Hepatic stellate cell (primary cell): ENCODE data around the gene FBN2.
A peak's percentile ranks its signal among the peaks of the same experiment; 100 is the strongest.
"Not testable (repeated sequence)": the region's sequence is repeated elsewhere in the genome, so short reads cannot be mapped to it uniquely, and the experiment has no call there.

ENCODE experiments used
- DNase-seq: peaks from one replicate; pipeline ENCODE4 v3.0.0; 2011; ENCODE audit warnings: low spot score

Gene FBN2

DNA sequence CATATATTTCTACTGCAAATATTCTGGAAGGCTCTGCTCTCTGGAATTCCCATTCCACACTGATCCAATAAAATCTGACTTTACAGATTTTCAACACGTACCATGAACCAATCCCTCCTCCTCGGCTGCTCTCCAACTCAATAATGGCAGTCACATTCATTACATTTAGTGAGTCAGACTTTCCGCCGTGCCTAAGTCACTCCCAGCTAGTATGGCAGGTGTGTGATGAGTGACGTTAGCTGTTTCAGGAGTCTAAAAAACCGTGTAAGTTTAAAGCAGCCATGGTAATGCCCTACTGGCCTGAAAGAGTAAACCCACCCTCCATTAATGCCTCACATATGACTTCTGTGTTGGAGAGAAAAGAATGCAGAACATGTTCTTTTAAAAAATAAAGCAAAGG, 3.3 kb downstream of the FBN2 start:
- no peak for DNase-seq

DNA sequence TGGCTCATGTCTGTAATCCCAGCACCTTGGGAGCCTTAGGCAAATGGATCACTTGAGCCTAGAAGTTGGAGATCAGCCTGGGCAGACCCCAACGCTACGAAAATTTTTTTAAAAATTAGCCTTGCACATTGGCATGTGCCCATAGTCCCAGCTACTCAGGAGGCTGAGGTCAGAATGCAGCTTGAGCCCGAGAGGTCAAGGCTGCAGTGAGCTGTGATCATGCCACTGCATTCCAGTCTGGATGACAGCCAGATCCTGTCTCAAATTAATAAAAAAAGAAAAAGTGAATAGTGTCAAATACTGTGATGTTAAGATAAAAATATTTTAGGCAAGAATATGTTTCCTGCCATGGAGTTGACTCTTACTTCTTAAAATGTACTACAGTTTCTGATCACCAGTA, 5.3 kb downstream of the FBN2 start:
- no peak for DNase-seq

DNA sequence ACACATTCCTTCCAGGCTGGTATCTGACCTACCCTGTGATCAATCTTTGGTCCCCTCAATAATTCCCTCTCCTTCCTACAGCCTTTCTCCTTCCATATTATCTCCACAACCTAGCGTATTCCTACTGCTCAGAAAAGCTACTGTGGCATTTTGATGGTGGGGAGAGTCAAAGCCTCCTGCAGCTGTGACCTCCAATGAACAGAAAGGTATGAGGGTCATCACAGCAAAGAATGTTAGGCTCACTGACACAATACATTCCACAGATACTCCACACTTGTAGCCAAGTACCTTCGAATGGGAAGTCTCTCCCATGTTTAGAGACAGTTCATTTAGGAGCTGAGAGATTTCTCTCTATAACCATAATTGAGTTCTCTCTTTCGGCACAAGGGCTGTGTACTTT, 5.9 kb downstream of the FBN2 start:
- DNase-seq, result no peak

DNA sequence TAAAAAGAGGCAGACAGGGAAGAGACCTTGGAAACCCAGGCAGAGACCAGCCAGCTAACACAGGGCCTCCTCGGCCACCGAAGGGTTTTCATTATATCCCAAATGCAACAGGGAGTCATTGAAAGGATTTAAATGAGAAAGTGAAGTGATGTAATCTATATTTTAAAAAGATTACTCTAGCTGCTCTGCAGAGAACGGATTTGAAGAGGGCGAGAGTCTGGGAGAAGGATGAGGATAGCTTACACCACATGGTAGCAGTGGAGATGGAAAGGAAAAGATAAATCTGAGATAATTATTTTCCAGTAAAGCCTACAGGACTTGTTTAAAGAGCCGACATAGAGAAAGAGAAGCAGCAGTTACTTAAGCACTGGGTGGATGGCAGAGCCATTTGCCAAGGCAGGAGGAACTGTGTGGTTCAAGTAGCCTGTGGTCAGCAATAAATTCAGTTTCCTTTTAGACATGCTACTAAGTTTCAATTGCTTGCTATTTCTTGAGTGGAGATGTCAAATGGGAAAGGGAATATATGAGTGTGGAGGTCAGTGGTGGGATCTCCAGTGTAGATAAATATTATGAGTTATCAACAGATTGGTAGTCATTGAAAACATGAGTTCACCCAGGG, 9.3 kb downstream of the FBN2 start:
- no peak for DNase-seq

DNA sequence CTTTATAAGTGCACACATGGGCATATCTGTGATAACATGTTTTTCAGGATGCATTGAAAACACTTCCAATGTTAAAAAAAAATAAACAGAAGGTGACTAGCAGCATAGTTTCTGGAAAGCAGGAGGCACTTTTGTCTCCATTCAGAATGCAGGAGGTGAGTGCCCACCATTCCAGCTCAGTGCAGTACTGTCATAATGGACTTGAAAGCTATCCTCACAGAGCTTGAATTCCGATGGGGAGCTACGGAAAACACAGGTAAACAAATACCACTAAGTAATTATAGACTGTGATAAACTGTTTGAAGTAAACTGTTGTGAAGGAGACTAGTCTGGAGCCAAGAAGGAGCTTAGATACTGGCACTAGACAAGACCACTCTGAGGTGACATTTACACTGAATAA, 9.9 kb downstream of the FBN2 start:
- DNase-seq, result no peak

DNA sequence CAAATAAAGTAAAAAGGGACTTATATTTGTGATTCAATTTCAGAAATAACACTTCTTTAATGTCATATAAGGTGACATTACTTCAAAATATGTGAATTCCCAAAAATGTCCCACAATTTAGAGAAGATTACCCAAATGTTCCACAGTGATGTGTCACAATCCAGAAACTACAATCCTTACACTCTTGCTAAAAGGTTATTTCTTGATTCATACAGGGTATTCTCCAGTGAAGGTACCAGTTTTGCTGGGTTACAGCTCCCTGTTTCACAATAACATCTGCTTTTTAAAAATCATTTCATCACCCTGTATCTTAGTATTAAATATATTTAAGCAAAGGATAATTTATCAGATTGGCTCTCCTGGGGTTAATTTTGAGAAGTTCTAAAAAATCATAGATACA, 11.0 kb downstream of the FBN2 start:
- no peak for DNase-seq

DNA sequence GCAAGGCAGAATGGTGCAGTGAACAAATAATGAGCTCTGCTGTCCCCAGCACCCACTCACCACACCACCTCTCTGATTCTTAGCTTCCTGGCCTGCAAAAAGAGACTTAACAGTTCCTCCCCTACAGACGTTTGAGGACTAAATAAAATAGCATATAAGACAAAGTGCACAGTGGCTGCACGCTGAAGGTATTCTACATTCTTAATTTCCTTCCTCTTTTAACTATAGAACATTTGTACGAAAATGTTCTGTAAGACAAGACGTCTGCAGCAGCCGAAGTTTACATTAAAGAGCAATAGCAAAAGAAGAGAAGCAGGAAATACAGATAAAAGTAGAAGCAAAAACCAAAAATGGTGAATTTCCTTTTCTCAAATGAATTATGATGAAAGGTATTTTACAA, 15.7 kb downstream of the FBN2 start:
- no peak for DNase-seq

DNA sequence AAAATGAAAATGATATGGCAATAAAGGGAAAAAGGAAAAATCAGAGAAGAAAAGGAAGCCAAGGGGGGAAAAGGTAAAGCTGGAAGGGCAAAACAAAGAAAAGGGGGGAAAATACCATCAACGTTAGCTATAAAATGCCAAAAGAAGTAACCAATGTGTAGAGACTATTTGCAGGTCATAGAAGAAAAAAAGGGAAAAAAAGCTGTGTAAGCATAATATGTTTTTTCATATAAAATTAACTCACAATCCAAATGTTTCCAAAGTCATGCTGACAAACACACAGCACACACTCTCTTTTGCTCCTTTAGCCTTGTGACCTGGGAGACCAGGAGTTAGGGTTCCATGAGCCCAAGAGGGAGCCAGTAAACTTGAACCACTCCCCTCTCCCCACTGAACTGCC, 18.2 kb downstream of the FBN2 start:
- DNase-seq, result no peak

DNA sequence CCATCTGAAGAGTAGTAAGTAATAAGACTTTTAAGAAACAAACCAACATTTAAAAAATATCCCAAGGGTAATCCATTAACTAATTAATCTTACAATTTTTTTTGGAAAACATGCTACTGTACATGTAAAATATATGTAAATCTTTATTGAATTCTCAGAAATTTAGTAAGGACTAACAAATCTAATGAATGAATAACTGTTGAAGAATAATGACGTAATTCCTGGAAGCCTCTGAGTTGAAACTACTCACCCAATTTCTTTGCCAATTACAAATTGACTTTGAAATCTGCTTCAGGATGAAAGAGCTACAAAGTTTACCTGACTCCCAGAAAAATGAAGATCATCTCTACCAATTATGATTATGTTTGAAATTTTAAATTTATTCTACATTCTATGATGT, 21.1 kb downstream of the FBN2 start:
- DNase-seq, result no peak

DNA sequence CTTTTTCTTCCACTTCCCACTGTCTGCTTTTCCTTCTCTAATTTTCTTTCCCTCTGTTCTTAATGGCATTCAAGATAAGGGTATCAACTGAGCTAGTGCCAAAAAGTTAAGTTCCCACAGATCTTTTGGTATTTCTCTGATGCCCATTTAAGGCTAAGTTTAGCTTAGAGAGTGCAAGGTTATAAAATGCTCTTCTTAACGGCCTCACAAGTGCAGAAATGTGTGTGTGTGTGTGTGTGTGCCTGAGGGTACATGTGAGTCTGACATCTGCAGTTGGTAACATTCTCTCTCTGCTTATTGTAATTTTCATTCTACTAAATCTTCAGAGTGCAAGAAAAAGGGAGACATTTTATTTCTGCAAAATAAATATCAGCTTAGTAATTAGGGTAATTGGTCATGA, 24.2 kb downstream of the FBN2 start:
- DNase-seq, result no peak

DNA sequence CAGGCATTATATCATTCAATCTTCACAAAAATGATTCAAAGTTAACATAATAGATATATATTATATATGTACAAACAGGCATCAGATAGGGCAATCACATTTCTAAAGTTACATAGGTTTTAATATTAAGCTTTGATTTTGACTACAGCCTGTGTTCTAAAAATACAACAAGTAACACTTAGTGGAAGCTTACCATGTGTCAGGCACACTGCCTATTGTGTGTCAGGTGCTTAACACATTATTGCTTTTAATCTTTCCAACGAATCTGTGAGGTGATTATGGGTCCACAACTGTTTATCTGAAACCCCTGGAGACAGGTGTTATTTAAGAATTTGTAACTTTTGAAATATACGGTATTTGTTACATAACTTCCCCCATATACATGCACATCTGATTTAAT, 25.2 kb downstream of the FBN2 start:
- DNase-seq, result no peak

DNA sequence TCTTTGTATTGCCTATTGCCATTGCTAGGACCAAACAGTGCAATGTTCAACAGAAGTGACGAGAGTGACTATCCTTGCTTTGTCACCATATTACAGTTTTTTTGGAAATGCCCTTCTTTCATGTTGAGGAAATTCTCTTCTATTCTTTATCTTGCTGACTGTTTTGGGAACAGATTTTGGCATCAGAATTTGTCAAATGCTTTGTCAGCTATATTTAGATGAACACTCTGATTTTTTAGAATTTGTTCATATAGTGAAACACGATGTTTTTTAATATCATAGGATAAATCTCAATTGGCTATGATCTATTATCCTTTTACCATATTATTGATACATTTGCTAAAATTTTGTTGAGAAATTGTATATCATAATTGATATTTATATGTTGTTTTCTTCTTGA, 31.4 kb downstream of the FBN2 start:
- no peak for DNase-seq

DNA sequence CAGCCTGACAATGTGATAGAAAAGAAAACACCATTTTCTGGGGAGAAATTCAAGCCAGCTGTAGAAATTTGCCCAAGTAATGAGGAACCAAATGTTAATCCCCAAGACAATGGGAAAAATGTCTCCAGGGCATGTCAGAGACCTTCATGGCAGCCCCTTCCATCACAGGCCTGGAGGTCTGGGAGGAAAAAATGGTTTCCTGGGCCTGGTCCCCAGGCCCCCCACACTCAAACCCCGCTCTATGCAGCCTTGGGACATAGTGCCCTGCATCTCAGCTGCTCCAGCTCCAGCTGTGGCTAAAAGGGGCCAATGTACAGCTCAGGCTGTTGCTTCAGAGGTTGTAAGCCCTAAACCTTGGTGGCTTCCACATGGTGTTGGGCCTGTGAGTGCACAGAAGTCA, 34.3 kb downstream of the FBN2 start:
- not testable (repeated sequence) for DNase-seq

DNA sequence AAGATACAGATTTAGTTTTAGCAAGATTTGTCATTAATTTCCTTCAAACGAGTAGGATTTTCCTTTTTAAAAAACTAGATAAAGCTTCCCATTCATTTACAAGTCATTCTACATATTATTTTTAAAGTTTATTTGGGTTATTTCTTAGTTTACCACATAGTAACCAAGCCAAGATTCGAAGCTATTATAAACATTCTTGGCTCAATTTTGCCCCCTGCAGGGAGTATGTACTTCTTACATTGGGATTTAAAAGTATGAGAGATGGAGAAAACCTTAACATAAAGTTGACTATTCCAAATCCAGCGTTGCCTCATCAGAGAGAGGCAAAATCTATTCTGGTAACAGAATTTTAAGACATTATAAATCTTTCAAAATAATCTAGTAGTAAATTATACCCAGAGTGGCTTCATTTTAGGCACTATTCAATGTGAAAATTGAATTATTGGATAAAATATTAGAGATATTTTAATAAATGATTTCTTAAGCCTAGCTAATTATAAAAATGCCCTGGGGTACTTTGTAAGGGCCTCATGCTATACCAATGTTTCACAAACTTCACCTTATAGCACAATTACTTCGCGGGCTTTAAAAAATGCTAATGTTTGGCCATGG, 39.1 kb downstream of the FBN2 start:
- peak; percentile 6 for DNase-seq

DNA sequence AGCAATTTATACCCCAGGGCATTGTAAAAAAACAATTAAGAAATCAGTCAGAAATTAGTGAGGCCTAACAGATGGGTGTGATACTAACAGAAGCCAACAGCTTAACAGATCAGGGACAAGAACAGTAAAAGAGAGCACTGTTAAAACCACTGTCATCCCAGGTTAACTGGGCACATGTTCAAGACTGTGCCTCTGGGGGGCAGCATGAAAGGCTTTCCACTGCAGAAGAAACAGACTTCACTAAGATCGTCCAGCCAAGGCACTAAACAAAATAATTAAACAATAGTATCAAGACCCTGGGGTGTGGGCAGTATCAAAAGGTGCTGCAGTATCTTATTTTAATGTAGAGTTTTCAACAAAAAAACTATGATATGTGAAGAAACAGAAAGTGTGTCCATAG, 43.5 kb downstream of the FBN2 start:
- no peak for DNase-seq

DNA sequence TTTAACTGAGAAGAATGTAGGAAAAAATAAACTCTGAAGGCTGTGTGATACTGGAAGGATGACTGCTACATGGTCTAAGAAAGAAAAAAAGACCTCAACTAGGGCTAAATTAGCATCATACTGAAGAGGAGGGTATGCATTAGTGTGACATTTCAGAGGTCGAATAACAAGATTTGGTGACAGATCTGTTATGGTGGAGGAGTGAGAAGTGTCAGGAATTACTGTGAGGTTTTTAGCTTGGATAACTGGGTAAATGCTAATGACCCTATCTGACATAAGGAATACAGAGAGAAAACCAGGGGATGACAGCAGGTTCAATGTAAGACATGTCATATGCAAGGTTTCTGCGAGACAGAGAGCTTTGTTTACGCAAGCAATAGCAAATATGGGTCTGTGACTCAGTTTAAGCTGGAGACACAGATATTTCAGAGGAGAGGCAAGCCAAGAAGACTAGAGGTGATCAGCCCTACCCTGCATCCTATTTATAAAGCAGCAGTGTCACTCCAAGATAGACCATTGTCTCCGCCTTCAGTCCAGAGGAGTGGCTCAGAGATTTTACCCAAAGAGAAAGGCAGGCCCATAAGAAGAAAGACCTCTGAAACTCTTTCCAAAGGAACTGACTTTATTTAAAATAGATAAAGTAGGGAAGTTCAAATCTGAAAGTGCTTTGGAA, 44.3 kb downstream of the FBN2 start:
- DNase-seq, result no peak

DNA sequence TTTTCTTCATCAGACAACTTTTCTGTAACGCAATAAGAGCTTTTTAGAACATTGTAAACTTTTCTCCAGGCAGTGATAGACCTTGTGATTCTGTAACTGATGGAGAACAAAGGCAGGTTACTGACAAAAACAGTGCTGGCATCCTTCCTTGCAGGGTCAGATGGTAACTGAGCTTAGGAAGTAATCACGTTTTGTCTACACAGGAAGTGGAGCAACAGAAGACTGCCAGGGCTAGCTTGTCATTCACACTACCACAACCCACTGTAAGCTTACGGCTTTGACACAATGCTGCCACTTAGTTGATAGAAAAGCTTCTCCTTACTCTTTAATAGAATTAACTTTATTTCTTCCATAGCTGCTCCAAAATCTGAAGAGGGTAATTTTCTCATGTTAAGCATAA, 46.8 kb downstream of the FBN2 start:
- DNase-seq, result no peak

DNA sequence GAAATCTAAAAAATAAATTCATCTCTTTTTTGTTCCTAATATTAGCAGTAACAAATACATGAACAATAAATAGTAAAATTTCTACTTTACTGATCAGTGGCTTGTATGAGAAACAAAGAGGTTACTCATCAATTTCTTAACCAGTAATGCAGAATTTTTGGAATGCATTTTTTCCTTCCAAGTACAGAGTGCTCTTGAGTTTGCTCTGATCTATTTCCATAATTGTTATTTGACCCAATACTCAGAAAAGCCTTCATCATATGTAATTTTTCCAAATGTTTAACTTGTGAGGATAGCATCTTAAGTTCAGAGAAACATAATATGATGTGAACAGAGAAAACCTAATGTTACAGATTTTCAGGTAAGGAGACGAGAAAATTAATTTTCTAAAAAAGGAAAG, 47.3 kb downstream of the FBN2 start:
- no peak for DNase-seq

DNA sequence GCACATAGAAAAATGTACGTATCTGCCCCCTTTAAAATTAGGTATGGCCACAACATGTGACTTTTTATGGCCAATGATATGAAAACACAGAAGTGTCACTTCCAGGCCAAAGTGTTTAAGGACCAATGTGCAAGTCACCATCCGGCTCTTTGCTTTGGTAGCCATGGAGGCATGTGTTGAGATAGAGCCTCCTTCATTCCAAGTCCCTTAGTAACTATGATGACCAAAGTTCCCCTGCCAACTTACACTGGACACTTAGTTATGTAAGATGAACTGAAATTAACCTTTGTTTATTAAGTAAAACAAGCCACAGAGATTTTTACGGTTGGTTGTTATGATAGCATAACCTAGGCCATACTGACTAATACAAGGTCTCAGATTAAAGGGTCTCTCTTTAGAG, 51.0 kb downstream of the FBN2 start:
- peak; percentile 2 for DNase-seq

DNA sequence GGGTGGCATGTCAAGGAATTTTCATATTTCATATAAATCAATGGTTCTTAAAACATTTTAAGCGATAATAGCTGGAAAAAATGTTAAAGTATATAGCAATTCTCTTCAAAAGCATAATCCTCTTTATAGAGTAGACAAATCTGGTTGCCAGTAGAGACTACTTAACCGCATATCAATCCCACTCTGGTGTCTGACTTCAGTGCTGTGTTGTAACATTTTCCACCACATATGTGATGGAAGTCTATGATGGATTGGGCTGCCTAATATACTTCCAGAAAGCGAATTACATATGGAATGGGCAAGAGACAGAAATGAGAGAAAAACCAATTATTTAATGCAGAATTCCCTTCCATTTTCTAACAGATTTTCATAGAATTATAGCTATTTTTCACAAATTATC, 54.3 kb downstream of the FBN2 start:
- DNase-seq, result no peak

DNA sequence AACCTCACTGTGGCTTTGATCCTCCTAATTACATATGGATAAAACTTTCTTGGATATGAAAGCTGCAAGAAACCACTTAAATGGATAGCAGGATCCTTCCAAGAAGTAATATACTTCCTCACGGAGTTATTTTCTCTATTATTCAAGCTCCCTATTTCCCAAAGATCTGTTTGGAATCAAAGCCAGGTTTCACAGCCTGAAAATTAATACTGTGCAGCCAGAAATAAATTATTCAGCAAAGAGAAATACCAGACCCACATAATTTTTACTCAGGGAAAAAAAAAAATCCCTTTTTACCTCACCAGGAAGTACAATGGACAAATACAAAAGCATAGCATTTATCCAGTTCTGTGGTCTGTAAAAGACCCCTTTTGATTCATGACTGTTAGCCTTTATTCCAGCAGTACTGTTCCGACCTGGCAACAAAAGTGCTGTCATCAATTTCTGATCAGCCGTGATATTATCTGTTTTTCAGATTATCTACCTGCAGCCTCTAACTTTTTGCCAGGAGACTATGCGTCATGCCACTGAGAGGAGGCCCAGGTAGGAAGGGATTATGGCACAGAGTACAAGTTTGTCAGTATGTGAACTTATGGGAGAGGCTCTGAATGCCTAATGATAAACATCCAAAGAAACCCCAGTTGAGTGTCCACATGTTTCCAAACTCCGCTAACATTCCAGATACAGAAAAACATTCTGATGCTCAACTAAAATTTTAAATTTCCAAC, 57.0 kb downstream of the FBN2 start:
- no peak for DNase-seq

DNA sequence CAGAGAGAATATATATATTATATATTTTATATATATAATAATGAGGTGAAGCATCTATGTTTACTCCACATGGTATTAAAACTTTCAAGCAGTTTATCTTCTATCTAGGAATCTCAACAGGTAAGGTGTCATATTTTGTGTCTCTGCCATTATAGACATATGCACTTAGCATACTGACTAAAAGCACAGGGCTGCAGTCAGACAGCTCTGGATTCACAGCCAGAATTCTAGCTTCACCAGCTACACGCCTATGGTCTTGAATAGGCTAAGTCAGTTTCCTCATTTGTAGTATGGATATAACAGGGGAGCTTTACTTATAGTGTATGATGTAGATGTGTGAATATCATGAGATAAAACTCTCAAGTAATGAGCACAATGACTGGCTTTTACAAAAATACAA, 57.9 kb downstream of the FBN2 start:
- DNase-seq, result no peak
